GM19468 (cell line): ENCODE data around the gene NRAP.

ENCODE experiments used
- ATAC-seq: cut with Tn5 transposase; IDR thresholded peaks from one replicate; pipeline ENCODE4 v1.9.1; 2021; ENCODE audit warnings: mild to moderate bottlenecking, moderate library complexity, moderate number of reproducible peaks; ENCODE audit not compliant: unreplicated experiment; ENCODE audit errors: extremely low read depth

The NRAP gene

GRCh38 chr10:113613977-113614690 is 49.7 kb downstream of the NRAP start:
- ATAC-seq, result no peak

GRCh38 chr10:113613427-113613826 is 50.4 kb downstream of the NRAP start:
- ATAC-seq, result no peak

GRCh38 chr10:113612154-113612553 is 51.7 kb downstream of the NRAP start:
- no peak for ATAC-seq

- no peak for ATAC-seq
Measured at GRCh38 chr10:113610631-113611601, 52.9 kb downstream of the NRAP start.

GRCh38 chr10:113609704-113610108 is 54.1 kb downstream of the NRAP start:
- ATAC-seq, result no peak

GRCh38 chr10:113605268-113605978 is 58.4 kb downstream of the NRAP start:
- ATAC-seq, result no peak

- ATAC-seq, result no peak
Measured at GRCh38 chr10:113604572-113604971, 59.3 kb downstream of the NRAP start.

GRCh38 chr10:113603057-113603777 is 60.6 kb downstream of the NRAP start:
- ATAC-seq, result no peak

GRCh38 chr10:113600569-113600968 is 63.3 kb downstream of the NRAP start:
- no peak for ATAC-seq

- ATAC-seq, result no peak
Measured at GRCh38 chr10:113594652-113595051, 69.2 kb downstream of the NRAP start.

GRCh38 chr10:113592380-113592779 is 71.5 kb downstream of the NRAP start:
- ATAC-seq, result no peak

- ATAC-seq, result no peak
Measured at GRCh38 chr10:113590581-113590980, 73.3 kb downstream of the NRAP start.

- no peak for ATAC-seq
Measured at GRCh38 chr10:113589201-113589770, 74.6 kb downstream of the NRAP start.

- ATAC-seq, result no peak
Measured at GRCh38 chr10:113585949-113586348, 77.9 kb downstream of the NRAP start.

- no peak for ATAC-seq
Measured at GRCh38 chr10:113583571-113583970, 80.3 kb downstream of the NRAP start.

GRCh38 chr10:113581092-113581491 is 82.7 kb downstream of the NRAP start:
- ATAC-seq, result no peak

- ATAC-seq, result no peak
Measured at GRCh38 chr10:113578773-113579172, 85.1 kb downstream of the NRAP start.

- no peak for ATAC-seq
Measured at GRCh38 chr10:113576852-113577251, 87.0 kb downstream of the NRAP start.

GRCh38 chr10:113573368-113573767 is 90.5 kb downstream of the NRAP start:
- no peak for ATAC-seq
